Testis (tissue), 5 donors: Measurements from ENCODE around the gene CCL2. TPM values are rescaled to one million over a fixed set of nuclear protein-coding genes. Genes with fewer than 3 reads are reported as not detected.

Experiments
- DNase-seq: peaks from one replicate; pipeline ENCODE4 v3.0.0-alpha.2; 2019
- H3K27ac ChIP-seq, 2 donors: fragments of 200-600 bp; sonication (generic); one replicate each; pipeline ENCODE4 v1.5.1; 2019
- H3K27me3 ChIP-seq: fragments of 200-600 bp; sonication (generic); one replicate; pipeline ENCODE4 v1.5.1; 2019
- H3K36me3 ChIP-seq: fragments of 200-600 bp; sonication (generic); one replicate; pipeline ENCODE4 v1.5.1; 2017; ENCODE audit warnings: low read depth; ENCODE audit errors: missing control alignments
- H3K4me1 ChIP-seq: fragments of 200-600 bp; sonication (generic); one replicate; pipeline ENCODE4 v1.5.1; 2019
- H3K4me3 ChIP-seq, 2 donors: fragments of 200-600 bp; sonication (generic); one replicate each; pipeline ENCODE4 v1.5.1; 2017 to 2019
- H3K9me3 ChIP-seq: fragments of 200-600 bp; sonication (generic); one replicate; pipeline ENCODE4 v1.5.1; 2017
- CTCF ChIP-seq, 3 experiments: fragments of 450-650 bp in 2 of 3; fragments of 200-600 bp in 1 of 3; sonication (generic) in 1 of 3; IDR thresholded peaks; one replicate each; pipeline ENCODE4 v1.5.1; 2016 to 2019; ENCODE audit warnings: antibody characterized with exemption in 3 of 3, mild to moderate bottlenecking in 2 of 3, moderate library complexity in 1 of 3
- POLR2A ChIP-seq: fragments of 450-650 bp; IDR thresholded peaks from one replicate; pipeline ENCODE4 v1.6.1; 2017; ENCODE audit warnings: antibody characterized with exemption, mild to moderate bottlenecking, moderate library complexity
- WGBS, 2 donors: methylation state at CpG; one replicate each; pipeline ENCODE4 v1.1.5; 2018; 5-methylcytosine and 5-hydroxymethylcytosine counted together
- intact Hi-C: fragments of 100-400 bp; cut with DNase I; formaldehyde crosslinking; loops from one replicate; pipeline ENCODE4 v1.15.1; 2023; ENCODE audit warnings: low total_unique reads
- long read RNA-seq, 2 donors: transcript quantifications; one replicate each; lab custom pipeline, GENCODE V29; 2026
- polyA plus RNA-seq: library from polyadenylated mRNA; stranded (reverse); fragments of 350-450 nt; fragmentation: Illumina TruSeq; extraction: RNeasy Lipid Tissue Mini Kit (QIAGEN cat#74804); gene quantifications from one replicate; pipeline ENCODE4 v1.2.3, GENCODE V29; 2014; ENCODE audit warnings: low read depth, low replicate concordance; ENCODE audit not compliant: insufficient read depth
- total RNA-seq, 2 donors: library from RNA; depleted of rRNA; stranded (reverse); fragments of >200 nt; gene quantifications; one replicate each; pipeline ENCODE4 v1.2.3, GENCODE V29; 2016

Gene CCL2
- 1 to 10 TPM; 1.0 to 4.4 TPM for total RNA-seq
- polyA plus RNA-seq: 35.8 TPM
- long read RNA-seq, donor 1, transcript CCL2-201 (3 exons, 741 nt): major isoform, 9 of 12 reads
- long read RNA-seq, donor 1, partial matches to known transcripts: 0 of 12 reads
- long read RNA-seq, donor 1, other reads (novel, unspliced or antisense): 0 of 12 reads
- long read RNA-seq, donor 2, transcript CCL2-203 (1 exons, 996 nt): minor isoform, 7 of 17 reads
- long read RNA-seq, donor 2, transcript CCL2-201 (3 exons, 741 nt): major isoform, 10 of 17 reads
- long read RNA-seq, donor 2, partial matches to known transcripts: 0 of 17 reads
- long read RNA-seq, donor 2, other reads (novel, unspliced or antisense): 0 of 17 reads

GRCh38 chr17:34254651-34255380, at the start of gene CCL2:
Gene CCL2 (plus strand): TSS chr17:34255285. CDS start chr17:34255350, 65 bp downstream.
- Histone ChIP-seq H3K27ac (peak within 1 kb of the TSS; percentile 11 to 68), H3K4me3 (peak within 1 kb of the TSS in 1 of 2 donors; percentile 34), H3K4me1 (peaks cover 57% of the 10 kb centered on the region), H3K36me3 (no peaks in the 10 kb centered on the region), H3K9me3 (no peaks in the 10 kb centered on the region), H3K27me3 (no peaks in the 10 kb centered on the region)
- intact Hi-C loops: no loop called here
- WGBS, 2 donors: 6 to 9% methylated on average over 11 of the region's 11 CpGs
- peak; percentile 84 for DNase-seq
- no peak for TF ChIP-seq CTCF (IDR thresholded peaks at IDR 0.05)
- peak; percentile 16 for TF ChIP-seq POLR2A

GRCh38 chr17:34205401-34205800, 49.7 kb upstream of the CCL2 start:
- no peak for TF ChIP-seq POLR2A
- no peak for TF ChIP-seq CTCF (IDR thresholded peaks at IDR 0.05)
- Histone ChIP-seq H3K27ac (no peak overlapping the region), H3K36me3 (no peaks in the 10 kb centered on the region), H3K4me1 (peaks cover 1% of the 10 kb centered on the region), H3K9me3 (no peaks in the 10 kb centered on the region), H3K27me3 (no peaks in the 10 kb centered on the region), H3K4me3 (no peak overlapping the region)
- no peak for DNase-seq
- 92 to 100% methylated on average over 1 of the region's 1 CpG for WGBS, 2 donors
- intact Hi-C loops: no loop called here

GRCh38 chr17:34206569-34206968, 48.5 kb upstream of the CCL2 start:
- H3K36me3 ChIP-seq: no peaks in the 10 kb centered on the region
- H3K27ac ChIP-seq: no peak overlapping the region
- no peak overlapping the region for H3K4me3 ChIP-seq
- WGBS, 2 donors: 73 to 77% methylated on average over 3 of the region's 3 CpGs
- intact Hi-C loops: no loop called here
- no peaks in the 10 kb centered on the region for H3K9me3 ChIP-seq
- H3K4me1 ChIP-seq: no peaks in the 10 kb centered on the region
- TF ChIP-seq POLR2A (no peak), CTCF (IDR thresholded peaks at IDR 0.05) (no peak)
- no peak for DNase-seq
- H3K27me3 ChIP-seq: no peaks in the 10 kb centered on the region

- Histone ChIP-seq H3K4me3 (no peak overlapping the region), H3K27me3 (no peaks in the 10 kb centered on the region), H3K9me3 (no peaks in the 10 kb centered on the region), H3K27ac (no peak overlapping the region), H3K4me1 (no peaks in the 10 kb centered on the region), H3K36me3 (no peaks in the 10 kb centered on the region)
- intact Hi-C loops: no loop called here
- 90 to 94% methylated on average over 2 of the region's 2 CpGs for WGBS, 2 donors
- TF ChIP-seq CTCF (IDR thresholded peaks at IDR 0.05) (no peak), POLR2A (no peak)
- DNase-seq: no peak
These were observed 47.5 kb upstream of the CCL2 start for GRCh38 chr17:34207572-34207971.
